Mesodermal cell (in vitro differentiated cells): ENCODE data around the gene AP4B1. TPM values are rescaled to one million over a fixed set of nuclear protein-coding genes. Genes with fewer than 3 reads are reported as not detected.
"Not testable (repeated sequence)": the region's sequence is repeated elsewhere in the genome, so short reads cannot be mapped to it uniquely, and the experiment has no call there.

Experiments
- H3K27ac ChIP-seq: 2 replicates; pipeline ENCODE4 v1.7.0; 2013; ENCODE audit warnings: mild to moderate bottlenecking, low read depth, low read length, moderate library complexity; ENCODE audit not compliant: severe bottlenecking
- H3K36me3 ChIP-seq: 2 replicates; pipeline ENCODE4 v1.7.1; 2013; ENCODE audit warnings: mild to moderate bottlenecking, low read length, moderate library complexity; ENCODE audit not compliant: control insufficient read depth, insufficient read depth
- H3K4me1 ChIP-seq: one replicate; pipeline ENCODE4 v1.7.1; 2013; ENCODE audit warnings: mild to moderate bottlenecking, low read length; ENCODE audit not compliant: insufficient read depth, control insufficient read depth, poor library complexity, severe bottlenecking
- H3K4me3 ChIP-seq: 2 replicates; pipeline ENCODE4 v1.7.0; 2013; ENCODE audit warnings: low read length, control low read depth, mild to moderate bottlenecking; ENCODE audit not compliant: insufficient read depth, poor library complexity, severe bottlenecking; ENCODE audit errors: extremely low read depth
- H3K9me3 ChIP-seq: 2 replicates; pipeline ENCODE4 v1.7.1; 2013; ENCODE audit warnings: mild to moderate bottlenecking, low read length, moderate library complexity; ENCODE audit not compliant: control insufficient read depth
- WGBS, 2 experiments: methylation state at CpG; one replicate each; pipeline ENCODE4 v1.1.5; 2013; ENCODE audit warnings: missing lambda C conversion rate in 2 of 2; ENCODE audit not compliant: insufficient coverage in 2 of 2; 5-methylcytosine and 5-hydroxymethylcytosine counted together
- polyA plus RNA-seq, 2 experiments: library from polyadenylated mRNA; stranded (reverse); fragments of 50-300 nt; gene quantifications; one replicate each; pipeline ENCODE4 v1.2.3, GENCODE V29; 2013

The AP4B1 gene
- 11.8 TPM for polyA plus RNA-seq (2013, experiment 1 of 2)
- 13.2 TPM for polyA plus RNA-seq (2013, experiment 2 of 2)

GRCh38 chr1:113904674-113905434 is at the start of gene AP4B1, which contains the start of gene DCLRE1B:
TSS of gene AP4B1 (minus strand) at chr1:113904799. CDS start at chr1:113904717, 82 bp downstream.
TSS of gene DCLRE1B (plus strand) at chr1:113905326. CDS start at chr1:113905587, 261 bp downstream.
- H3K27ac ChIP-seq: peak within 1 kb of the TSS; percentile 89
- peak within 1 kb of the TSS; percentile 90 for H3K4me3 ChIP-seq
- H3K4me1 ChIP-seq: peaks cover 5% of the 10 kb centered on the region
- H3K36me3 ChIP-seq: peaks cover 54% of the 10 kb centered on the region
- WGBS, 2 experiments: 0% methylated on average over 48 to 51 of the region's 67 CpGs
- no peaks in the 10 kb centered on the region for H3K9me3 ChIP-seq

DNA sequence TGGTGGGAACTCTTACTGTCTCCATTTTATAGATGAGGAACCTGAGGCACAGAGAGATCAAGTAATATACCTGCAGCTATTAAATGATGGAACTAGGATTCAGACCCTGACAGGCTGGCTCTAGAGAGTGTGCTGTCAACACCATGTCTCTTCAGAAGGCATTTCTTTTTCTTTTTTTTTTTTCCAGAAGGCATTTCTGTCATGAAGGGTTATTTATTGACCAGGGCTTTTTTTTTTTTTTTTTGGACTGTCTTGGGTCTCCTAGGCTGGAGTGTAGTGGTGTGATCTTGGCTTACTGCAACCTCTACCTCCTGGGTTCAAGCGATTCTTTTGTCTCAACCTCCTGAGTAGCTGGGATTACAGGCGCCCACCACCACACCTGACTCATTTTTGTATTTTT is 47.1 kb upstream of the AP4B1 start:
- Histone ChIP-seq H3K9me3 (no peaks in the 10 kb centered on the region), H3K4me1 (peaks cover 4% of the 10 kb centered on the region)

DNA sequence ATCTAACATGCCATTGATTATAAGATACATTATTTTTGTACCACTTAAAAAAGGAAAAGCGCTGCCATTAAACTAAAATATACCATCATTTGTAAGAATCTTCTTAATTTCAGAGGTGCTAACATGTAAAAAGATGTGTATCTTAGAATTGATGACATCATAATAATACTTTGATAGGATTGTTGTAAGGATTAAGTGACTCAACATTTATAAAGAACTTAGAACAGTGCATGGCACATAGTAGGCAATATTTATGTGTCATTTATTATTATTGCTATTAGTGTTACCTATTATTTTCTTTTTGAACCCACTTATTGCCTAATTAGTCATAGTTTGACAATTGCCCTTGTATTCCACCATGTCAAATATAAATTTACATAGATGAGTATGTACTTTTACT is 46.3 kb upstream of the AP4B1 start:
- no peak overlapping the region for H3K27ac ChIP-seq
- no peaks in the 10 kb centered on the region for H3K9me3 ChIP-seq
- peaks cover 4% of the 10 kb centered on the region for H3K4me1 ChIP-seq
- no peak overlapping the region for H3K4me3 ChIP-seq
- WGBS, 2 experiments: no CpG with 5 or more reads among the region's 1 CpG
- peaks cover 18% of the 10 kb centered on the region for H3K36me3 ChIP-seq

More for the DNA sequence above, 47.1 kb upstream of the AP4B1 start:
- no peak overlapping the region for H3K4me3 ChIP-seq
- H3K36me3 ChIP-seq: peaks cover 25% of the 10 kb centered on the region
- WGBS, 2 experiments: 90% methylated on average over 2 of the region's 2 CpGs; no CpG with 5 or more reads in 1 of the 2 experiments
- H3K27ac ChIP-seq: no peak overlapping the region

GRCh38 chr1:113949007-113949406 is 44.4 kb upstream of the AP4B1 start:
- 88 to 91% methylated on average over 5 of the region's 5 CpGs for WGBS, 2 experiments
- Histone ChIP-seq H3K4me1 (peaks cover 4% of the 10 kb centered on the region), H3K36me3 (peaks cover 13% of the 10 kb centered on the region), H3K27ac (no peak overlapping the region), H3K9me3 (peaks cover 4% of the 10 kb centered on the region), H3K4me3 (no peak overlapping the region)

DNA sequence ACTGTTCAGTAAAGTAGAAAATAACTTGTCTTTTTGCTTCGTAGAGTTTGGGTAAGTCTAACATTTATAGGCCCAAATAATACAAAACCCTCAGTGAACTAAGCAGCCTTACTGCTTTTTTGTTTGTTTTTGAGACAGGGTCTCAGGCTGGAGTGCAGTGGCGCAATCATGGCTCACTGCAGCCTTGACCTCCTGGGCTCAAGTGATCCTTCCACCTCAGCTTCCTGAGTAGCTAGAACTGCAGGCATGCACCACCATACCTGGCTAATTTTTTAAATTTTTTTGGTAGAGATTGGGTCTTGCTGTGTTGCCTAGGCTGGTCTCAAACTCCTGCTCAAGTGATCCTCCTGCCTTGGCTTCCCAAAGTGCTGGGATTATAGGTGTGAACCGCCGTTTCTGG is 43.6 kb upstream of the AP4B1 start:
- H3K4me1 ChIP-seq, H3K9me3 ChIP-seq, H3K27ac ChIP-seq, H3K4me3 ChIP-seq: not testable (repeated sequence)
- H3K36me3 ChIP-seq: peaks cover 18% of the 10 kb centered on the region
- WGBS, 2 experiments: 86 to 100% methylated on average over 1 of the region's 4 CpGs

DNA sequence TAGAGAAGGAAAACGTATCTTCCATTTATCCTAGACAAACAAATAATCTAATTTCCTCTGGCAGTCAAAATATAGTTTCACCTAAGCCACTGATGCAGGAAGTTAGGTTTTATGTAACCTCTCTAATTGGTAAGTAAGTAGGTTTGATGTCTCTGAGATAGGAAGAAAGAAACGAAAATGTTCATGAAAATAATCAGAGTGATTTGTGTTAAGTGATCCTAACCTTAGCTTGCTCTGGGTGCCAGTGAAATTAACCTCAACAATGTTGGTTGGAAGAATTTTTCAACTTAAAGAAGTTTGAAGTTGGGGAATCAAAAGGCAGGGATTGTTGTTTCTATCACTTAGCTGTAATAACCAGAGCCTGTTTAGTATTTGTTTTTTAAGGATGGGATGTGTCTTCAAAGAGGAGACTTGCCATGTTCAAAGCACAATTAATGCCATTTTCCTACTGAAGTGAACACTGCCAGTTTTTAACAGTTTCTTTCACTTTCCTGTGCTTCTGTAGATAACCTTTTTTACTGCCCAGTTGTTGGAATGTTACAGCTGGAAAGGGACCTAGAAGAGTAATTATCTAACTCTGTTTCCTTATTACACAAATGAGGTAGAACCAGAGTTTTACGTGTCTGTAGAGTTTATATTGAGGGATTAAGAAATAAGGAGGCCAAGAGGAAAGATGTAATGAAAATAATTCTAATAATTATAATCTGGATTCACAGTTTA is 42.9 kb upstream of the AP4B1 start:
- peaks cover 4% of the 10 kb centered on the region for H3K4me1 ChIP-seq
- H3K36me3 ChIP-seq: peaks cover 20% of the 10 kb centered on the region
- H3K27ac ChIP-seq: peak overlapping the region; percentile 58
- 89% methylated on average over 1 of the region's 3 CpGs; no CpG with 5 or more reads in 1 of the 2 experiments for WGBS, 2 experiments
- H3K9me3 ChIP-seq: peaks cover 4% of the 10 kb centered on the region
- H3K4me3 ChIP-seq: no peak overlapping the region

- peak overlapping the region; percentile 58 for H3K27ac ChIP-seq
- H3K4me3 ChIP-seq: no peak overlapping the region
- H3K4me1 ChIP-seq: peaks cover 4% of the 10 kb centered on the region
- peaks cover 26% of the 10 kb centered on the region for H3K36me3 ChIP-seq
- WGBS, 2 experiments: 50 to 57% methylated on average over 2 of the region's 3 CpGs
- peaks cover 4% of the 10 kb centered on the region for H3K9me3 ChIP-seq
Observed at GRCh38 chr1:113946678-113947387, 42.2 kb upstream of the AP4B1 start.

- 78 to 100% methylated on average over 1 of the region's 1 CpG for WGBS, 2 experiments
- no peak overlapping the region for H3K27ac ChIP-seq
- peaks cover 32% of the 10 kb centered on the region for H3K36me3 ChIP-seq
- no peak overlapping the region for H3K4me3 ChIP-seq
- H3K9me3 ChIP-seq: peaks cover 4% of the 10 kb centered on the region
- peaks cover 4% of the 10 kb centered on the region for H3K4me1 ChIP-seq
Observed at GRCh38 chr1:113946112-113946511, 41.5 kb upstream of the AP4B1 start.

DNA sequence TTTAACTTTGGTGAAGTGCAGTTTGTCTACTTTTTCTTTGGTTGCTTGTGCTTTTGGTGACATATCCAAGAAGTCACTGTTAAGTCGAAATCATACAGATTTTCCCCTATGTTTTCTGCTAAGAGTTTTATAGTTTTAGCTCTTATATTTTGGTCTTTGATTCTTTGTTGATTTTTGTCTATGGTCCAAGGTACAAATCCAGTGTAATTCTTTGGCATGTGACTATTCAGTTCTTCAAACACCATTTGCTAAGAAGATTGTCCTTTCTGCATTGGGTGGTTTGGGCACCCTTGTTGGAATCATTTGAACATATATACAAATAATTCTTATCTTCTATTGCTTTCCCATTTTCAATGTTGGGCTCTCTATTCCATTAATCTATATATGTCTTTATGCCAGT is 40.7 kb upstream of the AP4B1 start:
- H3K36me3 ChIP-seq: peaks cover 40% of the 10 kb centered on the region
- peaks cover 4% of the 10 kb centered on the region for H3K4me1 ChIP-seq
- no CpG with 5 or more reads among the region's 1 CpG for WGBS, 2 experiments
- peaks cover 4% of the 10 kb centered on the region for H3K9me3 ChIP-seq
- H3K27ac ChIP-seq: no peak overlapping the region
- no peak overlapping the region for H3K4me3 ChIP-seq

GRCh38 chr1:113943028-113943811 is 38.6 kb upstream of the AP4B1 start:
- Histone ChIP-seq H3K4me1 (peaks cover 4% of the 10 kb centered on the region), H3K36me3 (peaks cover 45% of the 10 kb centered on the region), H3K4me3 (no peak overlapping the region), H3K9me3 (peaks cover 4% of the 10 kb centered on the region), H3K27ac (no peak overlapping the region)
